ENCODE results near the gene MMAB.
A peak's percentile ranks its signal among the peaks of the same experiment; 100 is the strongest.

Gene MMAB

GRCh38 chr12:109573029-109573913 lies at the start of gene MMAB, which contains the start of gene MVK:
TSS of gene MMAB (minus strand) at chr12:109573504. CDS start at chr12:109573480, 24 bp downstream.
TSS of gene MVK (plus strand) at chr12:109573794. CDS start at chr12:109574823, 1,029 bp downstream.
- peak; percentile 99 for DNase-seq (ENCODE audit: low read depth)
- no peak for TF ChIP-seq CTCF (IDR thresholded peaks at IDR 0.05; ENCODE audit: control insufficient read depth, extremely low read depth, insufficient read depth)
- peak within 1 kb of the TSS; percentile 91 for H3K4me3 ChIP-seq (ENCODE audit: low read depth, low read length)

- DNase-seq (ENCODE audit: low read depth) = no peak
- TF ChIP-seq CTCF (IDR thresholded peaks at IDR 0.05; ENCODE audit: control insufficient read depth, extremely low read depth, insufficient read depth) = no peak
- no peak overlapping the region for H3K4me3 ChIP-seq (ENCODE audit: low read depth, low read length)
Measured at GRCh38 chr12:109621901-109622364, 48.6 kb upstream of the MMAB start.

GRCh38 chr12:109621211-109621694 lies 47.9 kb upstream of the MMAB start:
- no peak overlapping the region for H3K4me3 ChIP-seq (ENCODE audit: low read depth, low read length)
- no peak for DNase-seq (ENCODE audit: low read depth)
- TF ChIP-seq CTCF (IDR thresholded peaks at IDR 0.05; ENCODE audit: control insufficient read depth, extremely low read depth, insufficient read depth) = no peak

GRCh38 chr12:109619002-109619604 lies 45.8 kb upstream of the MMAB start:
- DNase-seq (ENCODE audit: low read depth) = no peak
- TF ChIP-seq CTCF (IDR thresholded peaks at IDR 0.05; ENCODE audit: control insufficient read depth, extremely low read depth, insufficient read depth) = no peak
- no peak overlapping the region for H3K4me3 ChIP-seq (ENCODE audit: low read depth, low read length)

GRCh38 chr12:109618082-109618481 lies 44.8 kb upstream of the MMAB start:
- DNase-seq (ENCODE audit: low read depth) = no peak

GRCh38 chr12:109617491-109617890 lies 44.2 kb upstream of the MMAB start:
- no peak for DNase-seq (ENCODE audit: low read depth)
- TF ChIP-seq CTCF (IDR thresholded peaks at IDR 0.05; ENCODE audit: control insufficient read depth, extremely low read depth, insufficient read depth) = no peak
- H3K4me3 ChIP-seq (ENCODE audit: low read depth, low read length) = no peak overlapping the region

More at GRCh38 chr12:109618082-109618481, 44.8 kb upstream of the MMAB start:
- no peak for TF ChIP-seq CTCF (IDR thresholded peaks at IDR 0.05; ENCODE audit: control insufficient read depth, extremely low read depth, insufficient read depth)
- no peak overlapping the region for H3K4me3 ChIP-seq (ENCODE audit: low read depth, low read length)
